Mammary epithelial cell (primary cell): Measurements from ENCODE around the gene KDM4B.

Experiments used
- CTCF ChIP-seq, 2 donors: IDR thresholded peaks in 1 of 2; conservative IDR thresholded peaks in 1 of 2; 2 replicates each; pipeline ENCODE4 v1.5.1; 2011 to 2012; ENCODE audit warnings: inconsistent platforms in 2 of 2, low read length in 2 of 2, mild to moderate bottlenecking in 2 of 2, control low read depth in 1 of 2, low read depth in 1 of 2; ENCODE audit not compliant: insufficient read depth in 1 of 2; ENCODE audit errors: extremely low read depth in 1 of 2
- EZH2 ChIP-seq: IDR thresholded peaks from 2 replicates; pipeline ENCODE4 v1.6.1; 2012; ENCODE audit warnings: low read length, inconsistent platforms, borderline replicate concordance

GRCh38 chr19:5132698-5133651, 164.1 kb downstream of the KDM4B start:
- TF ChIP-seq CTCF (conservative IDR thresholded peaks at IDR 0.05 in 1 of 2, IDR thresholded peaks at IDR 0.05 in 1 of 2; ENCODE audit: extremely low read depth in 1 of 2, insufficient read depth in 1 of 2, low read depth in 1 of 2, low read length in 2 of 2) (no peak), EZH2 (no peak)
